Activated B cell treated with CpG ODN at 0.5 μM for 24 hours (primary cell): ENCODE measurements around the gene CNIH3. TPM values are rescaled to one million over a fixed set of nuclear protein-coding genes. Genes with fewer than 3 reads are reported as not detected.

Experiments used
- ATAC-seq: fragments of 200-7000 bp; cut with Tn5 transposase; one replicate; pipeline ENCODE4 v1.10.0; 2021; ENCODE audit warnings: low read depth, mild to moderate bottlenecking, moderate library complexity
- CTCF ChIA-PET: fragments of 350-600 bp; sonication (Branson Sonifier 250); formaldehyde crosslinking; loops from one replicate; lab custom pipeline; 2021; ENCODE audit warnings: antibody characterized with exemption; lab: Charles Lee
- POLR2A ChIA-PET: fragments of 350-600 bp; sonication (Branson Sonifier 250); formaldehyde crosslinking; loops from one replicate; lab custom pipeline; 2021; ENCODE audit warnings: antibody characterized with exemption; lab: Charles Lee
- DNase-seq: peaks from one replicate; pipeline ENCODE4 v3.0.0; 2022
- H3K27ac Mint-ChIP-seq: one replicate; pipeline ENCODE4 v1.8.0; 2020; ENCODE audit warnings: mixed read lengths
- H3K27me3 Mint-ChIP-seq: one replicate; pipeline ENCODE4 v1.8.0; 2021; ENCODE audit warnings: mixed read lengths
- H3K36me3 Mint-ChIP-seq: one replicate; pipeline ENCODE4 v1.8.0; 2021; ENCODE audit warnings: low read depth, mixed read lengths
- H3K4me1 Mint-ChIP-seq: one replicate; pipeline ENCODE4 v1.8.0; 2021; ENCODE audit warnings: mixed read lengths
- H3K4me3 Mint-ChIP-seq: one replicate; pipeline ENCODE4 v1.8.0; 2020; ENCODE audit warnings: mild to moderate bottlenecking, mixed read lengths
- H3K9me3 Mint-ChIP-seq: one replicate; pipeline ENCODE4 v1.8.0; 2020; ENCODE audit warnings: mixed read lengths
- CTCF ChIP-seq: fragments of 200-600 bp; IDR thresholded peaks from one replicate; pipeline ENCODE4 v1.8.0; 2022; ENCODE audit warnings: antibody characterized with exemption, mild to moderate bottlenecking
- intact Hi-C: fragments of 100-400 bp; cut with micrococcal nuclease; formaldehyde crosslinking; loops from one replicate; pipeline ENCODE4 v1.15.1; 2024
- total RNA-seq: library from RNA; stranded (reverse); gene quantifications from 2 replicates; pipeline ENCODE4 v1.2.3, GENCODE V29; 2022

CNIH3 gene
- total RNA-seq, 1 donor from 2014 or later = 1.8 TPM

- CTCF ChIA-PET = no interaction called here
- H3K27me3 Mint-ChIP-seq = peaks cover 1% of the 10 kb centered on the region
- DNase-seq (no peak), ATAC-seq (no peak)
- H3K27ac Mint-ChIP-seq = no peak overlapping the region
- H3K4me1 Mint-ChIP-seq = no peaks in the 10 kb centered on the region
- H3K36me3 Mint-ChIP-seq = no peaks in the 10 kb centered on the region
- intact Hi-C loops = no loop called here
- no peak for TF ChIP-seq CTCF
- POLR2A ChIA-PET = no interaction called here
- no peaks in the 10 kb centered on the region for H3K9me3 Mint-ChIP-seq
- H3K4me3 Mint-ChIP-seq = no peak overlapping the region
Observed at GRCh38 chr1:224691148-224691925, 75.2 kb downstream of the CNIH3 start.

GRCh38 chr1:224694969-224695368 is 78.9 kb downstream of the CNIH3 start:
- H3K4me3 Mint-ChIP-seq = no peak overlapping the region
- no peak for TF ChIP-seq CTCF
- intact Hi-C loops = no loop called here
- CTCF ChIA-PET = no interaction called here
- H3K36me3 Mint-ChIP-seq = no peaks in the 10 kb centered on the region
- no peaks in the 10 kb centered on the region for H3K9me3 Mint-ChIP-seq
- H3K27me3 Mint-ChIP-seq = peaks cover 1% of the 10 kb centered on the region
- ATAC-seq (no peak), DNase-seq (no peak)
- POLR2A ChIA-PET = no interaction called here
- no peaks in the 10 kb centered on the region for H3K4me1 Mint-ChIP-seq
- H3K27ac Mint-ChIP-seq = no peak overlapping the region

GRCh38 chr1:224696021-224696420 is 79.9 kb downstream of the CNIH3 start:
- TF ChIP-seq CTCF = no peak
- DNase-seq (no peak), ATAC-seq (no peak)
- no peaks in the 10 kb centered on the region for H3K36me3 Mint-ChIP-seq
- ChIA-PET CTCF (no interaction called here), POLR2A (no interaction called here)
- no peak overlapping the region for H3K4me3 Mint-ChIP-seq
- H3K4me1 Mint-ChIP-seq = no peaks in the 10 kb centered on the region
- H3K27ac Mint-ChIP-seq = no peak overlapping the region
- peaks cover 1% of the 10 kb centered on the region for H3K27me3 Mint-ChIP-seq
- no peaks in the 10 kb centered on the region for H3K9me3 Mint-ChIP-seq
- intact Hi-C loops = no loop called here

GRCh38 chr1:224696891-224697765 is 81.0 kb downstream of the CNIH3 start:
- ChIA-PET POLR2A (no interaction called here), CTCF (no interaction called here)
- Mint-ChIP-seq H3K4me1 (no peaks in the 10 kb centered on the region), H3K4me3 (no peak overlapping the region), H3K27ac (no peak overlapping the region), H3K27me3 (peaks cover 1% of the 10 kb centered on the region), H3K9me3 (no peaks in the 10 kb centered on the region), H3K36me3 (no peaks in the 10 kb centered on the region)
- intact Hi-C loops = no loop called here
- ATAC-seq = no peak
- DNase-seq = no peak
- no peak for TF ChIP-seq CTCF

- Mint-ChIP-seq H3K36me3 (no peaks in the 10 kb centered on the region), H3K27me3 (peaks cover under 1% of the 10 kb centered on the region), H3K9me3 (no peaks in the 10 kb centered on the region), H3K27ac (no peak overlapping the region), H3K4me1 (no peaks in the 10 kb centered on the region), H3K4me3 (no peak overlapping the region)
- ATAC-seq (no peak), DNase-seq (no peak)
- TF ChIP-seq CTCF = no peak
- ChIA-PET CTCF (no interaction called here), POLR2A (no interaction called here)
- intact Hi-C loops = no loop called here
Observed at GRCh38 chr1:224698015-224698451, 81.9 kb downstream of the CNIH3 start.
